Sigmoid colon (tissue), 4 donors: ENCODE data around the gene NUDC.

Experiments
- EP300 ChIP-seq, 4 donors: sonication (generic); formaldehyde crosslinking; IDR thresholded peaks; one replicate each; pipeline ENCODE4 v1.6.1; 2017; ENCODE audit warnings: antibody characterized with exemption in 4 of 4
- POLR2A ChIP-seq, 2 donors: fragments of 450-650 bp; IDR thresholded peaks; one replicate each; pipeline ENCODE4 v1.6.1; 2016; ENCODE audit warnings: antibody characterized with exemption in 2 of 2, mild to moderate bottlenecking in 2 of 2, moderate library complexity in 2 of 2
- POLR2AphosphoS5 ChIP-seq, 4 donors: sonication (generic); formaldehyde crosslinking; IDR thresholded peaks; one replicate each; pipeline ENCODE4 v1.6.1; 2017; ENCODE audit warnings: antibody characterized with exemption in 4 of 4
- TF ChIP-seq, protein P1 (sequence below), 4 experiments: fragments of 450-650 bp in 3 of 4; fragments of 200-600 bp in 1 of 4; IDR thresholded peaks; one replicate each; pipeline ENCODE4 v1.5.1; 2016 to 2019; ENCODE audit warnings: antibody characterized with exemption in 4 of 4, mild to moderate bottlenecking in 3 of 4, moderate library complexity in 2 of 4

GRCh38 chr1:26970810-26971209, 49.3 kb downstream of the NUDC start:
- TF ChIP-seq, protein P1, sequence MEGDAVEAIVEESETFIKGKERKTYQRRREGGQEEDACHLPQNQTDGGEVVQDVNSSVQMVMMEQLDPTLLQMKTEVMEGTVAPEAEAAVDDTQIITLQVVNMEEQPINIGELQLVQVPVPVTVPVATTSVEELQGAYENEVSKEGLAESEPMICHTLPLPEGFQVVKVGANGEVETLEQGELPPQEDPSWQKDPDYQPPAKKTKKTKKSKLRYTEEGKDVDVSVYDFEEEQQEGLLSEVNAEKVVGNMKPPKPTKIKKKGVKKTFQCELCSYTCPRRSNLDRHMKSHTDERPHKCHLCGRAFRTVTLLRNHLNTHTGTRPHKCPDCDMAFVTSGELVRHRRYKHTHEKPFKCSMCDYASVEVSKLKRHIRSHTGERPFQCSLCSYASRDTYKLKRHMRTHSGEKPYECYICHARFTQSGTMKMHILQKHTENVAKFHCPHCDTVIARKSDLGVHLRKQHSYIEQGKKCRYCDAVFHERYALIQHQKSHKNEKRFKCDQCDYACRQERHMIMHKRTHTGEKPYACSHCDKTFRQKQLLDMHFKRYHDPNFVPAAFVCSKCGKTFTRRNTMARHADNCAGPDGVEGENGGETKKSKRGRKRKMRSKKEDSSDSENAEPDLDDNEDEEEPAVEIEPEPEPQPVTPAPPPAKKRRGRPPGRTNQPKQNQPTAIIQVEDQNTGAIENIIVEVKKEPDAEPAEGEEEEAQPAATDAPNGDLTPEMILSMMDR (IDR thresholded peaks at IDR 0.05), result no peak
- TF ChIP-seq POLR2A (IDR thresholded peaks at IDR 0.05), result no peak
- TF ChIP-seq EP300 (IDR thresholded peaks at IDR 0.05), result no peak
- no peak for TF ChIP-seq POLR2AphosphoS5 (IDR thresholded peaks at IDR 0.05)
